Astrocyte (in vitro differentiated cells and primary cell): ENCODE measurements around the gene IQGAP2.

Experiments
- CTCF ChIP-seq: IDR thresholded peaks from 2 replicates; pipeline ENCODE4 v1.5.1; 2011; ENCODE audit warnings: low read depth, mild to moderate bottlenecking, inconsistent platforms, low read length, moderate library complexity; ENCODE audit not compliant: insufficient read depth
- EZH2 ChIP-seq: IDR thresholded peaks from 2 replicates; pipeline ENCODE4 v1.6.1; 2012; ENCODE audit warnings: mild to moderate bottlenecking, low read length, inconsistent platforms; ENCODE audit not compliant: insufficient read depth

- TF ChIP-seq CTCF: no peak
- no peak for TF ChIP-seq EZH2
These were observed 329.4 kb downstream of the IQGAP2 start for GRCh38 chr5:76732405-76733048.
